NCI-H1105 treated with DMSO at 0.1 percent for 48 hours (cell line): ENCODE data around the gene WDR54.
A peak's percentile ranks its signal among the peaks of the same experiment; 100 is the strongest.

Experiments used
- DNase-seq: peaks from one replicate; lab custom pipeline; 2025; lab: John Stamatoyannopoulos, UW

The WDR54 gene

GRCh38 chr2:74421221-74421870 lies at the start of gene WDR54, which contains the start of gene C2orf81:
Gene WDR54 (plus strand): TSS chr2:74421730. CDS start chr2:74422154, 424 bp downstream.
Gene C2orf81 (minus strand): TSS chr2:74421619. CDS start chr2:74421560, 59 bp downstream.
- peak; percentile 90 for DNase-seq

- DNase-seq = no peak
Observed at GRCh38 chr2:74372674-74373073, 48.9 kb upstream of the WDR54 start.

DNA sequence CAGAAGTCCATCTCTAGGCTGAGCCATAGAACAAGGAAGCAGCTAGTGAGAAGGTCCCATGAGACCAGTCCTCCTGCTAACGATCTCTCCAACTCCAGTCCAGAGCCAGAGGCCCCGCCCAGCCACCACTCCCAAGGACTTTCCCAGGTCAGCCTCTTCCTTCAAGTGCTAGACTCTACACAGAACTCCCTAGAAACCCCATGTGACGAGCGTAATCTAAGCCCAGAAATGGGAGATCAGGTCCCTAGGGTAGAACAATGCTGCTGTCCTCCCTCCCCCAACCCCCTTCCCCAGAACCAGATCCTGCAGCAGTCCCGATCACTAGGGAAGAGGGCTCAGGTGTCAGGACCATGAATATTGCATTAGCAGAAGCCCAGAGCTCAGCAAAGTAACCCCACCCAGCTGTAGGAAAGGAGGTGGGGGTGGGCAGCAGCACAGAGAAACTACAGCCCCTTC lies 48.3 kb upstream of the WDR54 start:
- DNase-seq = no peak

DNA sequence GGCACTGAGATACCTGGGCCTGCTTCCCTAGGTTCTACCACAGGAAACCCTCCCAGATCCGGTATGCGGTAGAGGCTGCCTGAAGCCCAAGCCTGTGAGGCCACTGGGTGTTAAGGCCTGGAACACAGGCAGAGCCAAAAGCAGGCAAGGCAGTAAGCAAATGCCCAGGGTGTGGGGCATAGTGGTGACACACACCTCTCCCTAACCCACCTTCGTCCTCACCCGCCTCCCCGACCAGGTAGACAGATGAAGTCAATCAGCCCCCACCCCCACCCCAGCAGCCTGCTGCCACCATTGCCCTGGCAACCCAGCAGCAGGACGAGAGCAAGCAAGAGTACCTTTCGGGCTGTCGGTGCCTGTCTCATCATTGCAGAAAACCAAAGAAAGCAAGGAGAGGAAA lies 47.5 kb upstream of the WDR54 start:
- DNase-seq = no peak

- peak; percentile 92 for DNase-seq
Observed at GRCh38 chr2:74374509-74375205, 46.9 kb upstream of the WDR54 start.

DNA sequence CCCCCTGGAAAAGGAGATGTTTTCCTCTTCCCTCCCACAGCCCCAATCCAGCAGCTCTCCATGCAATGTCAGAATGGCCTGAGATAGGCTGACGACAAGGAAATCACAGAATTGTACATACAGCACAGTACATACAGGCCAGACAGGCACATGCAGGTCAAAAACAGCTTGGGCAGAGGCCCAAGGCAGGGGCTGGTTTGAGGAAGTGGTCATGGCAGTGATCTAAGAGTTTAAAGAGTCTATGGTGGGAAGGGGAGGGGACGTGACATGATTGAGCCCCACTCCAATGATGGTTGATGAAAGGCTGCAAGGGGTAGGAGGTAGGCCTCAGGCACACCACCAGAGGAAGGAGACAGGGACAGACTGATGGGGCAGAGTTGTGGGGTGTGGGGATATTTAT lies 45.7 kb upstream of the WDR54 start:
- no peak for DNase-seq

- DNase-seq = no peak
Observed at GRCh38 chr2:74378007-74378406, 43.5 kb upstream of the WDR54 start.

GRCh38 chr2:74379851-74380789 lies 41.4 kb upstream of the WDR54 start, which contains the start of gene DCTN1:
Gene DCTN1 (minus strand): TSS chr2:74380311. CDS start chr2:74380037, 274 bp downstream.
- DNase-seq = peak; percentile 15

DNA sequence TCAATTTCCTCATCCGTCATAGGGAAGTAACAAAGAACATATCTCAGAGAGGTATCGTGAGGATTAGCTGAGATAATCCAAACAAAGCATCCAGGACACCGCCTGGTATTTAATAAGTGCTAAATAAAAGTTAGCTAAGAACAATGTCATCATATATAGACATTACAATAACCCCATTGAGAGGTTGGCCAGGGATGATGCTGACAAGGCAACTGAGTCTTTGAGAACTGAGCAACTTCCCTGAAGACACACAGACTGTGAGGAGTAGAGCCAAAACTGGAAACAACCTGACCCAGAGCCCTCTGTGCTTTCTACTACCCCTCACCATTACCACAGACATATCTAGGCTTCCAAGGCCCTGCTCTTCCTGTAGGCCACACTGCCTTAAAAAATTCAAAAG lies 39.8 kb upstream of the WDR54 start:
- no peak for DNase-seq

DNA sequence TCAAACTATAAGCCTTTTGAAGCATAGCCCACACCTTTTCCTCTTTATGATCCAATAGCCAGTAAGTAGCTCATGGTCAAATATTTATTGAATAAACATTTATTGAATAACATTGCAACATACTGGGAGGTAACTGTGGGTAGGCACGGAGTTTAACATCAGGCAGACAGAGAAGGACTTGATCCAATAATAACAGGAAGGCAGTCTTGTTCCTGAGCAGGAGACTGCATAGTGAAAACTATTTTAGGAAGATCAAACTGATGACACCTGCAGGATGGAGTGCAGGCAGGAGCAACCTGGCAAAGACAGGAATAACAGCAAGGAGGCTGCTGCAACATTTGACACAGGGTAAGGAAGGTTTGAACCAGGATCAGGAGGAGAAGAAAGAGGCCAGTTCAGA lies 38.3 kb upstream of the WDR54 start:
- DNase-seq = no peak

GRCh38 chr2:74384051-74384450 lies 37.5 kb upstream of the WDR54 start:
- DNase-seq = no peak

DNA sequence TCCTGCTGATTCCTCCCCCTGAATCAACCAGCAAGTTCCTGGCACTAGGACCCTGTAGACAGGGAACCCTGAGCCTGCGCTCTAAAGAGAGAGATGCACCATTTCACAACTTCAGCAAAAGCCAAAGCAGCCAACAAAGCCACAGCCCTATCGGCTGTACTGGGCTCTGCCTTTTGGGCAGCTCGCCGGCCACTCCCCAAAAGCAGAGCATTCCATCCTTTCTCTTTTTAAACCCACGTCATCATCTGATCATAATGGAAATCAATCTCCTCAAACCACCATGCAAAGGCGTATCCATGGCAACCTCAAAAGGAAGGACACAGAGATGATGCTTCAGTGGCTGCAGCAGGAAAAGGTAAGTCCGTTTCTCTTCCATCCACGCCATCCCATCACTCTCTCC lies 36.1 kb upstream of the WDR54 start:
- DNase-seq = no peak

GRCh38 chr2:74387346-74387745 lies 34.2 kb upstream of the WDR54 start:
- DNase-seq = no peak

DNA sequence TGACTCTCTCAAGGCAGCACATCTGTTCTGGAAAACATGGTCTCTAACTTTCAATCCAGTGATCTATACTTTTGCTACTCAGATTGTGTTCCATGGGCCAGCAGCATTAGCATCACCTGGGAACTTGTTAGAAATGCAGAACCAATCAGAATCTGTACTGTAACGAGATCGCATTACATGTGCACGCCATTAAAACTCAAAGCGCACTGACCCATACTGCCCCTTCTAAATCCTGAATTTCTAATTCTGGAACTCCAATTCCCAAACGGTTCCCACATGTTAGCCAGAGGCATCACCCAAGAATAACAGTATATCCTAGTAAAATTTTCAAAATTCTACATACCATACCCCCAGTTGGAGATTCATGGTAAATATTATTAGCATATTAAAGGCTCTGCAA lies 30.9 kb upstream of the WDR54 start:
- DNase-seq = no peak

DNA sequence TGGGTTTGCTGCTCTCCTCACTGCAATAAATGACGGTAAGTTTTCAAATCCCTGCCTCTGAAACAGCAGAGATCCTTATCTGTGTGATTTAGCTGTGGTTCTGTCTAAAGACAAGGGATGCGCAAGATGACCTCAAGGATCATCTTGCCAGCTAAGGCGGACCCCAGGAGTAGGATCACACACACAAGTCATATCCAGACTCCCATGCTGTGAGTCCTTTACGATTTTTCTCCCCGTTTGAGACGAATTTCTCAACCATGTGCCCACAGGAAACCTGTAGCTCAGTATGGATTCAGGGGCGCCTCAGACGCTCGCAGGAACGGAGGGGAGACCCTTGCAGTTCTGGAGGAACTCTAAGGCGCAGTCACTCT lies 30.3 kb upstream of the WDR54 start:
- DNase-seq = no peak

- peak; percentile 90 for DNase-seq
Observed at GRCh38 chr2:74391580-74392448, 29.7 kb upstream of the WDR54 start.

- no peak for DNase-seq
Observed at GRCh38 chr2:74392449-74392743, 29.1 kb upstream of the WDR54 start.

GRCh38 chr2:74393525-74393924 lies 28.0 kb upstream of the WDR54 start:
- DNase-seq = no peak

DNA sequence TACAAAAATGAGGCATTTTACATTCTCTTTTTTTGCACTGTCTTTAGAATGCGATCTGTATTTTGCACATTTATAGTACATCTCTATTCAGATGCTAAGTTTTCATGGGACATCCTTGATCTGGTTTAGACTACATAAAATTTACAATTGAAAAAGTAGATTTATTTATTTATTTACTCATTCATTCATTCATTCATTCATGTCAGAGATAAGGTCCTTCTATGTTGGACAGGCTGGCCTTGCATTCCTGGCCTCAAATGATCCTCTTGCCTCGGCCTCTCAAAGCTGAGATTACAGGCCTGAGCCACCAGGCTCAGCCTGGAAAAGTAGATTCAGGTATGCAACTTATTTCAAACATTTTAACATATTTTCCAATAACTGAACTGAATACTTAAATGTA lies 25.4 kb upstream of the WDR54 start:
- no peak for DNase-seq

DNA sequence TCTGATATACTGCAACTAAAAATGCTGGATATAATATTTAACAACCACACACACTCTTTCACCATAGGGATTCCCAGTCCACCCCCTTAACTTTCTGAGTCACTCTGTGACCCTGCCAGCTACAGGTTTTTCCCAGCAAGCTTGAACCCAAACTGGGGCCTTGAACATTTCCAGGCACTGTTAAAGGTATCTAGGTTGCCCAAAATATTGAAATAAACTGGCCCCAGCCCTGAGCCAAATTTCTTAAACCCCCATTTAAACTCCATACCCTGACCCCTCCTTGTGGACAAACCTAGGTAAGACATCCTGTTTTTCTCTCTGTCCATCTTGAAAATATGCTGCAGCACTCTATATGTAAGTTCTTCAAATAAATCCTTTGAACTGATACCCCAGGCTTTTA lies 21.7 kb upstream of the WDR54 start:
- DNase-seq = no peak

DNA sequence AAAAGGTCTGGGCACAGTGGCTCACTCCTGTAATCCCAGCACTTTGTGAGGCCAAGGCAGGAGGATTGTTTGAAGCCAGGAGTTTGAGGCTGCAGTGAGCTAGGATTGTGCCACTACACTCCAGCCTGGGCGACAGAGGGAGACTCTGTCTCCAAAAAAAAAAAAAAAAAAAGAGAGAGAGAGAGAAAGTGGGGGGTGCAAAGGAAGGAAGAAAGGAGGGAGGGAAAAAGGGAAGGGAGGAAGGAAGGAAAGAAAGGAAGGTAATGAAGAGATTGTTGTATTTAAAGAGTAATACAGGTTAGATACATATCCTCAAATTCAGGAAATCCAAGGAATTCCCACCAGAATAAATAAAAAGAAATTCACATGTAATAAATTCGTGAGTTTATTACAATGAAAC lies 19.6 kb upstream of the WDR54 start:
- no peak for DNase-seq

DNA sequence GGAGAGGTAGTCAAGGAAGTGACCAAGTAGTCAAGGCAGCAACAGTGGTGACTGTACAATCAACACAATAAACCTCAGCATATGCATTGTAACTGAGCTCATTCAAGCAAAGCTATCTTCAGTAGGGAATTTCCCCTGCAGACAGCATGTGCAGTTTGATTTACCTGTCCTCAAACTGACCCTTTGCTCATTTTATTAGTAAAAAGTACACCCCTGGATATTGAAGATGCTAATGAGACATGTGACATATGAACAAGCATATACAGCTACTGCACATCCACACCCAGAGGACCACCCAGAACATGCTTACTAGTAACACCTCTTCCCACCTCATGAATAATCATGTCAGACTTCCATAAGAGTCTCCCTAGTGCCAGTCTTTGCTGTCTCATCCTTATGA lies 15.5 kb upstream of the WDR54 start:
- no peak for DNase-seq
